Liver (tissue), 3 donors: Measurements from ENCODE around the gene FADS3.

Experiments
- ATF3 ChIP-seq: IDR thresholded peaks from 2 replicates; pipeline ENCODE4 v1.6.1; 2016; ENCODE audit warnings: antibody characterized with exemption
- CTCF ChIP-seq: fragments of 150-350 bp; IDR thresholded peaks from 2 replicates; pipeline ENCODE4 v1.5.1; 2017; ENCODE audit warnings: improper control_type of control experiment, low read depth, low read length; ENCODE audit not compliant: missing input control
- EGR1 ChIP-seq, 2 donors: IDR thresholded peaks; 2 replicates each; pipeline ENCODE4 v1.6.1; 2016 to 2018; ENCODE audit warnings: antibody characterized with exemption in 2 of 2, low read depth in 2 of 2
- HNF4G ChIP-seq: IDR thresholded peaks from 2 replicates; pipeline ENCODE4 v1.6.1; 2016; ENCODE audit warnings: antibody characterized with exemption
- JUND ChIP-seq, 2 donors: IDR thresholded peaks; 2 replicates each; pipeline ENCODE4 v1.6.1; 2016; ENCODE audit warnings: antibody characterized with exemption in 2 of 2
- MAX ChIP-seq: IDR thresholded peaks from 2 replicates; pipeline ENCODE4 v1.6.1; 2016; ENCODE audit warnings: antibody characterized with exemption
- RAD21 ChIP-seq, 2 donors: IDR thresholded peaks; 2 replicates each; pipeline ENCODE4 v1.6.1; 2016; ENCODE audit warnings: antibody characterized with exemption in 2 of 2, mild to moderate bottlenecking in 2 of 2
- REST ChIP-seq: IDR thresholded peaks from 2 replicates; pipeline ENCODE4 v1.6.1; 2016; ENCODE audit warnings: antibody characterized with exemption, mild to moderate bottlenecking
- RXRA ChIP-seq, 2 donors: IDR thresholded peaks; 2 replicates each; pipeline ENCODE4 v1.6.1; 2017 to 2018; ENCODE audit warnings: antibody characterized with exemption in 2 of 2, mild to moderate bottlenecking in 1 of 2
- SP1 ChIP-seq: IDR thresholded peaks from 2 replicates; pipeline ENCODE4 v1.6.1; 2018; ENCODE audit warnings: antibody characterized with exemption, mild to moderate bottlenecking
- TAF1 ChIP-seq: conservative IDR thresholded peaks from 2 replicates; pipeline ENCODE4 v1.6.1; 2016; ENCODE audit warnings: antibody characterized with exemption, mild to moderate bottlenecking
- YY1 ChIP-seq: IDR thresholded peaks from 2 replicates; pipeline ENCODE4 v1.6.1; 2016; ENCODE audit warnings: antibody characterized with exemption, mild to moderate bottlenecking
- ZBTB33 ChIP-seq: IDR thresholded peaks from 2 replicates; pipeline ENCODE4 v1.6.1; 2016; ENCODE audit warnings: antibody characterized with exemption
- donor health status: healthy.
- donor health status: healthy.

GRCh38 chr11:61883327-61883726, 8.0 kb downstream of the FADS3 start:
- no peak for TF ChIP-seq ZBTB33
- no peak for TF ChIP-seq CTCF
- no peak for TF ChIP-seq HNF4G
- TF ChIP-seq YY1, result no peak
- no peak for TF ChIP-seq SP1
- no peak for TF ChIP-seq MAX
- TF ChIP-seq REST, result no peak
- TF ChIP-seq JUND (IDR thresholded peaks at IDR 0.05), result no peak
- no peak for TF ChIP-seq RAD21 (IDR thresholded peaks at IDR 0.05)
- TF ChIP-seq ATF3, result no peak
- TF ChIP-seq EGR1 (IDR thresholded peaks at IDR 0.05; ENCODE audit: low read depth in 2 of 2), result no peak
- no peak for TF ChIP-seq RXRA (IDR thresholded peaks at IDR 0.05)
- TF ChIP-seq TAF1, result no peak
